CD14-positive monocyte (primary cell): ENCODE measurements around the gene KCNMB1. TPM values are rescaled to one million over a fixed set of nuclear protein-coding genes. Genes with fewer than 3 reads are reported as not detected.

Experiments
- DNase-seq, 3 donors: peaks; one replicate each; pipeline ENCODE4 v3.0.0-alpha.2; 2011 to 2022
- H2AFZ ChIP-seq: 2 replicates; pipeline ENCODE4 v1.6.0; 2012; ENCODE audit warnings: mild to moderate bottlenecking, low read depth, low read length, inconsistent platforms; ENCODE audit not compliant: insufficient read depth, poor library complexity, severe bottlenecking
- H3K27ac ChIP-seq, 2 donors: 1 replicate in 1 of 2; 2 replicates in 1 of 2; pipeline ENCODE4 v1.5.1; 2012 to 2013; ENCODE audit warnings: low read length in 2 of 2, control low read depth in 1 of 2, inconsistent platforms in 1 of 2, low read depth in 1 of 2, mild to moderate bottlenecking in 1 of 2
- H3K27me3 ChIP-seq, 2 donors: one replicate each; pipeline versions ENCODE4 v1.6.0 to v1.6.1; 2011 to 2013; ENCODE audit warnings: low read length in 2 of 2; ENCODE audit not compliant: control insufficient read depth in 2 of 2, insufficient read depth in 2 of 2
- H3K36me3 ChIP-seq, 2 donors: replicated peaks in 1 of 2; 1 replicate in 1 of 2; 2 replicates in 1 of 2; pipeline versions ENCODE4 v1.5.1 to v1.6.1; 2012 to 2013; ENCODE audit warnings: low read length in 2 of 2, control low read depth in 1 of 2, inconsistent platforms in 1 of 2, mild to moderate bottlenecking in 1 of 2; ENCODE audit not compliant: insufficient read depth in 2 of 2, control insufficient read depth in 1 of 2
- H3K4me1 ChIP-seq, 2 donors: 1 replicate in 1 of 2; 2 replicates in 1 of 2; pipeline versions ENCODE4 v1.5.1 to v1.6.1; 2012 to 2013; ENCODE audit warnings: low read length in 2 of 2, control low read depth in 1 of 2, inconsistent platforms in 1 of 2, mild to moderate bottlenecking in 1 of 2, moderate library complexity in 1 of 2; ENCODE audit not compliant: insufficient read depth in 2 of 2, control insufficient read depth in 1 of 2
- H3K4me2 ChIP-seq: replicated peaks from 2 replicates; pipeline ENCODE3; 2012; ENCODE audit warnings: low read length, moderate library complexity, mild to moderate bottlenecking; ENCODE audit not compliant: poor library complexity, severe bottlenecking; ENCODE audit errors: extremely low read depth
- H3K4me3 ChIP-seq, 3 experiments: fragments of 200-600 bp in 1 of 3; sonication (generic) in 1 of 3; replicated peaks in 1 of 3; 1 replicate in 2 of 3; 2 replicates in 1 of 3; pipeline ENCODE4 v1.5.1; 2011 to 2013; ENCODE audit warnings: low read length in 3 of 3, mild to moderate bottlenecking in 3 of 3, control low read depth in 2 of 3, low read depth in 2 of 3, inconsistent platforms in 1 of 3, moderate library complexity in 1 of 3
- H3K79me2 ChIP-seq: 2 replicates; pipeline ENCODE4 v1.6.0; 2012; ENCODE audit warnings: mild to moderate bottlenecking, control low read depth, inconsistent platforms, low read length, moderate library complexity; ENCODE audit not compliant: insufficient read depth
- H3K9ac ChIP-seq: 2 replicates; pipeline ENCODE4 v1.6.0; 2017; ENCODE audit warnings: low read length, mild to moderate bottlenecking; ENCODE audit not compliant: insufficient read depth, poor library complexity, severe bottlenecking
- H3K9me3 ChIP-seq, 2 donors: replicated peaks in 1 of 2; 1 replicate in 1 of 2; 2 replicates in 1 of 2; pipeline versions ENCODE4 v1.5.1 to v1.6.1; 2012 to 2013; ENCODE audit warnings: low read length in 2 of 2, control low read depth in 1 of 2; ENCODE audit not compliant: control insufficient read depth in 1 of 2, insufficient read depth in 1 of 2
- H4K20me1 ChIP-seq: 2 replicates; pipeline ENCODE4 v1.6.0; 2012; ENCODE audit warnings: mild to moderate bottlenecking, low read length, control low read depth, moderate library complexity; ENCODE audit not compliant: insufficient read depth
- H3K27ac Mint-ChIP-seq, 7 donors: one replicate each; pipeline ENCODE4 v1.8.0; 2020; ENCODE audit warnings: mild to moderate bottlenecking in 7 of 7, mixed read lengths in 7 of 7, moderate library complexity in 6 of 7, inconsistent platforms in 2 of 7
- H3K27me3 Mint-ChIP-seq, 3 donors: one replicate each; pipeline ENCODE4 v1.8.0; 2021 to 2022; ENCODE audit warnings: low read depth in 3 of 3, mild to moderate bottlenecking in 3 of 3, mixed read lengths in 3 of 3, moderate library complexity in 3 of 3, inconsistent platforms in 1 of 3
- H3K36me3 Mint-ChIP-seq, 2 donors: one replicate each; pipeline ENCODE4 v1.8.0; 2020; ENCODE audit warnings: mixed read lengths in 2 of 2, inconsistent platforms in 1 of 2, mild to moderate bottlenecking in 1 of 2
- H3K4me1 Mint-ChIP-seq: one replicate; pipeline ENCODE4 v1.8.0; 2020; ENCODE audit warnings: mild to moderate bottlenecking, mixed read lengths
- H3K4me3 Mint-ChIP-seq, 2 donors: one replicate each; pipeline ENCODE4 v1.8.0; 2020; ENCODE audit warnings: mild to moderate bottlenecking in 2 of 2, mixed read lengths in 2 of 2, moderate library complexity in 1 of 2
- H3K9me3 Mint-ChIP-seq, 7 donors: one replicate each; pipeline ENCODE4 v1.8.0; 2020 to 2022; ENCODE audit warnings: mixed read lengths in 7 of 7, mild to moderate bottlenecking in 6 of 7, moderate library complexity in 6 of 7, inconsistent platforms in 2 of 7
- CTCF ChIP-seq: fragments of 200-600 bp; IDR thresholded peaks from one replicate; pipeline ENCODE4 v1.8.0; 2022; ENCODE audit warnings: antibody characterized with exemption, mild to moderate bottlenecking
- WGBS: methylation state at CpG from one replicate; pipeline ENCODE4 v1.1.5; 2013; ENCODE audit warnings: missing lambda C conversion rate; ENCODE audit not compliant: insufficient coverage; 5-methylcytosine and 5-hydroxymethylcytosine counted together
- intact Hi-C, 2 donors: fragments of 100-400 bp; cut with micrococcal nuclease; formaldehyde crosslinking; loops; one replicate each; pipeline versions ENCODE4 v1.15.0 to v1.15.1; 2023
- polyA plus RNA-seq, 3 donors: library from polyadenylated mRNA; depleted of rRNA in 1 of 3; unstranded in 2 of 3; stranded (reverse) in 1 of 3; fragments of 300-500 nt in 2 of 3; fragments of >200 nt in 1 of 3; fragmentation: Illumina TruSeq in 2 of 3; gene quantifications; 1 replicate in 2 of 3; 2 replicates in 1 of 3; pipeline ENCODE4 v1.2.3, GENCODE V29; 2012 to 2021

KCNMB1 gene
- polyA plus RNA-seq, 3 donors = 0.79 to 20.8 (median 1.2) TPM

GRCh38 chr5:170437621-170438375 is 48.6 kb upstream of the KCNMB1 start:
- Histone ChIP-seq H3K9ac (no peak overlapping the region), H3K4me1 (no peaks in the 10 kb centered on the region), H3K4me2 (no peak overlapping the region), H3K4me3 (no peak overlapping the region), H2AFZ (no peak overlapping the region), H3K27ac (no peak overlapping the region), H3K9me3 (no peaks in the 10 kb centered on the region), H3K36me3 (no peaks in the 10 kb centered on the region), H3K79me2 (no peaks in the 10 kb centered on the region), H4K20me1 (no peaks in the 10 kb centered on the region), H3K27me3 (no peaks in the 10 kb centered on the region)
- Mint-ChIP-seq H3K4me3 (no peak overlapping the region), H3K27me3 (peaks cover 0 to 5% (median 0%) of the 10 kb centered on the region in 3 donors), H3K4me1 (no peaks in the 10 kb centered on the region), H3K27ac (peak overlapping the region in 1 of 7 donors; percentile 16), H3K36me3 (no peaks in the 10 kb centered on the region), H3K9me3 (peaks cover 0 to under 1% (median 0%) of the 10 kb centered on the region in 7 donors)
- TF ChIP-seq CTCF = no peak
- whole genome bisulfite sequencing = 93% methylated on average over 10 of the region's 12 CpGs
- intact Hi-C loops = no loop called here
- DNase-seq = no peak

- H3K27me3 ChIP-seq = no peaks in the 10 kb centered on the region
- Mint-ChIP-seq H3K27me3 (peaks cover 0 to 9% (median 0%) of the 10 kb centered on the region in 3 donors), H3K4me1 (no peaks in the 10 kb centered on the region), H3K9me3 (peaks cover 0 to 4% (median 0%) of the 10 kb centered on the region in 7 donors), H3K4me3 (no peak overlapping the region), H3K27ac (no peak overlapping the region), H3K36me3 (no peaks in the 10 kb centered on the region)
- DNase-seq = peak in 1 of 3 donors; percentile 53
- H2AFZ ChIP-seq = no peak overlapping the region
- WGBS = 94% methylated on average over 10 of the region's 10 CpGs
- H4K20me1 ChIP-seq = no peaks in the 10 kb centered on the region
- no peak overlapping the region for H3K4me2 ChIP-seq
- no peaks in the 10 kb centered on the region for H3K79me2 ChIP-seq
- no peak overlapping the region for H3K4me3 ChIP-seq
- H3K9me3 ChIP-seq = no peaks in the 10 kb centered on the region
- H3K4me1 ChIP-seq = no peaks in the 10 kb centered on the region
- H3K9ac ChIP-seq = no peak overlapping the region
- H3K27ac ChIP-seq = no peak overlapping the region
- TF ChIP-seq CTCF = no peak
- H3K36me3 ChIP-seq = no peaks in the 10 kb centered on the region
- intact Hi-C loops = no loop called here
These were observed 47.2 kb upstream of the KCNMB1 start for GRCh38 chr5:170436335-170436734.
